ENCODE results near the gene MYBBP1A.

The MYBBP1A gene

DNA sequence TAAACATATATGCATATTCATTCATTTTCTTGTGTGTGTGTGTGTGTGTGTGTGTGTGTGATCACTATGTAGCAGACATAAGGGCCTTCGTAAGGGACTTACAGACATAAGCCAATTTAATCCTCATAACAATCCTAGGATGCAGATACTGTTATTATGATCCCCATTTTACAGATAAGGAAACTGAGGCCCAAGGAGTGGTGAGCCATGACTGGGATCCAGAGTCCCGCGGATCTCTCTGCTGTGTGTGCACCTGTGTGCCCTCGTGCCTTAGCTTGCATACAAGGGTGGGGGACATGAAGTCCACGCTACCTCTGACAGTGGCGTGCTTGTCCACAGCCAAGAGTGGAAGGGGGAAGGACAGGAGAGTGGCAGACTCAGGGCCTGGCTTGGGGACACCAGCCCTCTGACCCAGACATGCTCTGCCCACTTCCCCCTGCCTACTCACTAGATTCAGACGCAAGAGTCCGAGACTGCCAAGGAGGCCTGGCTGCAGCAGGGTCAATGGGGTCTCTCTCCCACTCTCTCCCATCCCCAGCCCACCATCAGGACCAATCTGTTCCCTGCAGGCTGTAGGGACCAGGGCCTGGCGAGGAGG lies 19.4 kb upstream of the MYBBP1A start:
- no peak for DNase-seq
- CTCF ChIA-PET = interaction anchor here (1.0 to 1.7 kb wide), 3 partner anchors 9 to 21 kb away, joined by 3 to 4 read pairs (median 3); no protein-coding TSS in a partner anchor
- no peaks in the 10 kb centered on the region for H3K27me3 ChIP-seq (replicated peaks in 2 of 5; ENCODE audit: control insufficient read depth in 4 of 5, insufficient read depth in 5 of 5, low read length in 4 of 5)
- no peak overlapping the region for H3K27ac ChIP-seq (ENCODE audit: insufficient read depth in 1 of 2, low read depth in 1 of 2, low read length in 2 of 2, poor library complexity in 1 of 2, severe bottlenecking in 2 of 2)
- H3K4me1 ChIP-seq (ENCODE audit: control extremely low read depth in 1 of 4, control insufficient read depth in 4 of 4, insufficient read depth in 4 of 4, low read length in 3 of 4) = peaks cover 0 to 7% (median under 1%) of the 10 kb centered on the region in 4 experiments
- POLR2A ChIA-PET = no interaction called here
- WGBS (ENCODE audit: insufficient coverage) = 100% methylated on average over 6 of the region's 9 CpGs
- no peak overlapping the region for H3K4me3 ChIP-seq (ENCODE audit: control insufficient read depth in 1 of 7, extremely low read depth in 1 of 7, insufficient read depth in 4 of 7, low read depth in 2 of 7, low read length in 6 of 7)
- no peaks in the 10 kb centered on the region for H3K36me3 ChIP-seq (ENCODE audit: control insufficient read depth in 4 of 4, insufficient read depth in 4 of 4, low read length in 3 of 4)
- no peaks in the 10 kb centered on the region for H3K9me3 ChIP-seq (ENCODE audit: control extremely low read depth in 1 of 5, control insufficient read depth in 4 of 5, insufficient read depth in 2 of 5, low read depth in 1 of 5, low read length in 4 of 5)

DNA sequence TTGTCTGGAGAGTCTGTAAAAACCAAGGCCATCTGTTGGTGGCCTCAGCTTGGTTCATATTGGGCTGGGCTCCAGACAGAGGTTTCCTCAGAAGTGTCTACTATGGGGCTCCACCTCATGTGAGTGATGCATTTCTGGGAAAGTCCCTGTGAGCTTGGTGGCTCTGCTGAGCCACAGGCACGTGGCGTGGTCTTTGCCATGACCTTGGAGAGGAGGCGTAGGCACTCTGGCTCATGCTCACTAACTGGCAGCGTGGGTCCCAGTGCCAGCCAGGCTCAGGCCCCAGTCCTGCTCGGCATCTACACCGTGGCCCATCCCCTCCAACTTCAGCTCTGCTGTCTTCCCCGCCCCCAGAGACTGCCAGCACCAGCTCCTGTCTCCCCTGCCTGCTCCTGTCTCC lies 18.5 kb upstream of the MYBBP1A start:
- ChIA-PET POLR2A (interaction anchor here (0.6 kb wide), 1 partner anchor 186 kb away, joined by 4 read pairs; no protein-coding TSS in a partner anchor), CTCF (interaction anchor here (1.0 to 1.7 kb wide), 3 partner anchors 10 to 21 kb away, joined by 3 to 4 read pairs (median 3); no protein-coding TSS in a partner anchor)
- peak in 2 of 3 donors; percentile 82 to 84 for DNase-seq
- Histone ChIP-seq H3K9me3 (ENCODE audit: control extremely low read depth in 1 of 5, control insufficient read depth in 4 of 5, insufficient read depth in 2 of 5, low read depth in 1 of 5, low read length in 4 of 5) (no peaks in the 10 kb centered on the region), H3K27ac (ENCODE audit: insufficient read depth in 1 of 2, low read depth in 1 of 2, low read length in 2 of 2, poor library complexity in 1 of 2, severe bottlenecking in 2 of 2) (no peak overlapping the region), H3K36me3 (ENCODE audit: control insufficient read depth in 4 of 4, insufficient read depth in 4 of 4, low read length in 3 of 4) (no peaks in the 10 kb centered on the region), H3K4me1 (ENCODE audit: control extremely low read depth in 1 of 4, control insufficient read depth in 4 of 4, insufficient read depth in 4 of 4, low read length in 3 of 4) (peaks cover 0 to 10% (median 1%) of the 10 kb centered on the region in 4 experiments), H3K4me3 (ENCODE audit: control insufficient read depth in 1 of 7, extremely low read depth in 1 of 7, insufficient read depth in 4 of 7, low read depth in 2 of 7, low read length in 6 of 7) (no peak overlapping the region), H3K27me3 (replicated peaks in 2 of 5; ENCODE audit: control insufficient read depth in 4 of 5, insufficient read depth in 5 of 5, low read length in 4 of 5) (no peaks in the 10 kb centered on the region)
- WGBS (ENCODE audit: insufficient coverage) = 75% methylated on average over 4 of the region's 7 CpGs

DNA sequence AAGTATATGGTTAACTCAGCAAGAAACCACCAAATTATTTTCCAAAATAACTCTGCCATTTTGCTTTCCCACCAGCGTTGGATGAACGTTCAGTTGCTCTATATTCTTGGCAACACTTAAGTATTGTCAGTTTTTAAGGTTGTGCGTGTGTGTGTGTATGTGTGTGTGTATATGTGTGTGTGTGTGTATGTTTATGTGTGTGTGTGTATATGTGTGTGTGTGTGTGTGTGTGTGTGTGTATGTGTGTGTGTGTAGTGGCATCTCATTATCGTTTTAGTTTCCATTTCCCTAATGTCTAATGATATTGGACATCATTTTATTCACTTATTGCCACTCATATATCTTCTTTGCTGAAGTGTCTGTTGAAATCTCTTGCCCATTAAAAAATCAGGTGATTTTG lies 17.9 kb upstream of the MYBBP1A start:
- Histone ChIP-seq H3K4me1 (ENCODE audit: control extremely low read depth in 1 of 4, control insufficient read depth in 4 of 4, insufficient read depth in 4 of 4, low read length in 3 of 4) (peaks cover 0 to 10% (median 1%) of the 10 kb centered on the region in 4 experiments), H3K4me3 (ENCODE audit: control insufficient read depth in 1 of 7, extremely low read depth in 1 of 7, insufficient read depth in 4 of 7, low read depth in 2 of 7, low read length in 6 of 7) (no peak overlapping the region), H3K36me3 (ENCODE audit: control insufficient read depth in 4 of 4, insufficient read depth in 4 of 4, low read length in 3 of 4) (no peaks in the 10 kb centered on the region), H3K9me3 (ENCODE audit: control extremely low read depth in 1 of 5, control insufficient read depth in 4 of 5, insufficient read depth in 2 of 5, low read depth in 1 of 5, low read length in 4 of 5) (no peaks in the 10 kb centered on the region), H3K27ac (ENCODE audit: insufficient read depth in 1 of 2, low read depth in 1 of 2, low read length in 2 of 2, poor library complexity in 1 of 2, severe bottlenecking in 2 of 2) (no peak overlapping the region), H3K27me3 (replicated peaks in 2 of 5; ENCODE audit: control insufficient read depth in 4 of 5, insufficient read depth in 5 of 5, low read length in 4 of 5) (no peaks in the 10 kb centered on the region)
- DNase-seq = no peak
- 100% methylated on average over 2 of the region's 4 CpGs for WGBS (ENCODE audit: insufficient coverage)
- ChIA-PET CTCF (interaction anchor here (1.7 kb wide), 1 partner anchor 10 kb away, joined by 3 read pairs; no protein-coding TSS in a partner anchor), POLR2A (interaction anchor here (0.6 kb wide), 1 partner anchor 185 kb away, joined by 4 read pairs; no protein-coding TSS in a partner anchor)

DNA sequence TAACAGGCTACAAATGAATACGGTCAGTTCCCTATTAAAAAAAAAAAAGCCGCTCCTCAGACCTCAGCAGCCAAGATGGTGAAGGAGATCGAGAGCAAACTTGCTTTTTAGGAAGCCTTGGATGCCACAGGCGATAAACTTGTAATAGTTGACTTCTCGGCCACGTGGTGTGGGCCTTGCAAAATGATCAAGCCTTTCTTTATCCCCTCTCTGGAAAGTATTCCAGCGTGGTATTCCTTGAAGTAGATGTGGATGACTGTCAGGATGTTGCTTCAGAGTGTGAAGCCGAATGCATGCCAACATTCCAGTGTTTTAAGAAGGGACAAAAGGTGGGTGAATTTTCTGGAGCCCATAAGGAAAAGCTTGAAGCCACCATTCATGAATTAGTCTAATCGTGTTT lies 16.9 kb upstream of the MYBBP1A start:
- Histone ChIP-seq H3K4me3 (ENCODE audit: control insufficient read depth in 1 of 7, extremely low read depth in 1 of 7, insufficient read depth in 4 of 7, low read depth in 2 of 7, low read length in 6 of 7) (no peak overlapping the region), H3K27ac (ENCODE audit: insufficient read depth in 1 of 2, low read depth in 1 of 2, low read length in 2 of 2, poor library complexity in 1 of 2, severe bottlenecking in 2 of 2) (no peak overlapping the region), H3K27me3 (replicated peaks in 2 of 5; ENCODE audit: control insufficient read depth in 4 of 5, insufficient read depth in 5 of 5, low read length in 4 of 5) (no peaks in the 10 kb centered on the region), H3K4me1 (ENCODE audit: control extremely low read depth in 1 of 4, control insufficient read depth in 4 of 4, insufficient read depth in 4 of 4, low read length in 3 of 4) (peaks cover 0 to 10% (median 1%) of the 10 kb centered on the region in 4 experiments), H3K36me3 (ENCODE audit: control insufficient read depth in 4 of 4, insufficient read depth in 4 of 4, low read length in 3 of 4) (no peaks in the 10 kb centered on the region), H3K9me3 (ENCODE audit: control extremely low read depth in 1 of 5, control insufficient read depth in 4 of 5, insufficient read depth in 2 of 5, low read depth in 1 of 5, low read length in 4 of 5) (no peaks in the 10 kb centered on the region)
- CTCF ChIA-PET = no interaction called here
- no peak for DNase-seq
- POLR2A ChIA-PET = no interaction called here
- WGBS (ENCODE audit: insufficient coverage) = 100% methylated on average over 6 of the region's 9 CpGs

DNA sequence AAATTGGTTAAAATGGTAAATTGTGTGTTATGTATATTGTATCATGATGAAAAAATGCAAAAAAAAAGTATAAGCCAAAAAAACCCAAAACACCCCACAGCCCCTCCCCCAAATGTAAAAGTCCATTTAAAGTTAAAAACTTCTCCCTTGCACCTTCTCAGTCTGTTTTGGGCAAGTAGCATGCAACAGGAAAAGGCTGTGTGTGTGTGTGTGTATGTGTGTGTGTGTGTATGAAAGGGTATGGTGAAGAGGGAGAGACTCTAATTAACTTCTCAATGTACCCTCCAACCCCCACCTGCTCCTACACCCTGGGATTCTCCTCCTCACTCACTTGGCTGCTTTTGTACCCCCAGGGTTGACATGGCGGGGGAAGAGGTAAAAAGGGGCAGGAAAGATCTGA lies 14.4 kb upstream of the MYBBP1A start:
- Histone ChIP-seq H3K9me3 (ENCODE audit: control extremely low read depth in 1 of 5, control insufficient read depth in 4 of 5, insufficient read depth in 2 of 5, low read depth in 1 of 5, low read length in 4 of 5) (no peaks in the 10 kb centered on the region), H3K4me1 (ENCODE audit: control extremely low read depth in 1 of 4, control insufficient read depth in 4 of 4, insufficient read depth in 4 of 4, low read length in 3 of 4) (peaks cover 0 to 12% (median 4%) of the 10 kb centered on the region in 4 experiments), H3K27me3 (replicated peaks in 2 of 5; ENCODE audit: control insufficient read depth in 4 of 5, insufficient read depth in 5 of 5, low read length in 4 of 5) (no peaks in the 10 kb centered on the region), H3K27ac (ENCODE audit: insufficient read depth in 1 of 2, low read depth in 1 of 2, low read length in 2 of 2, poor library complexity in 1 of 2, severe bottlenecking in 2 of 2) (no peak overlapping the region), H3K36me3 (ENCODE audit: control insufficient read depth in 4 of 4, insufficient read depth in 4 of 4, low read length in 3 of 4) (no peaks in the 10 kb centered on the region), H3K4me3 (ENCODE audit: control insufficient read depth in 1 of 7, extremely low read depth in 1 of 7, insufficient read depth in 4 of 7, low read depth in 2 of 7, low read length in 6 of 7) (no peak overlapping the region)
- POLR2A ChIA-PET = no interaction called here
- CTCF ChIA-PET = interaction anchor here (0.7 to 3.9 kb wide), 7 partner anchors 14 to 57 kb away, joined by 3 to 62 read pairs (median 3); no protein-coding TSS in a partner anchor
- peak in 2 of 3 donors; percentile 41 to 56 for DNase-seq
- WGBS (ENCODE audit: insufficient coverage) = 60% methylated on average over 1 of the region's 1 CpG

DNA sequence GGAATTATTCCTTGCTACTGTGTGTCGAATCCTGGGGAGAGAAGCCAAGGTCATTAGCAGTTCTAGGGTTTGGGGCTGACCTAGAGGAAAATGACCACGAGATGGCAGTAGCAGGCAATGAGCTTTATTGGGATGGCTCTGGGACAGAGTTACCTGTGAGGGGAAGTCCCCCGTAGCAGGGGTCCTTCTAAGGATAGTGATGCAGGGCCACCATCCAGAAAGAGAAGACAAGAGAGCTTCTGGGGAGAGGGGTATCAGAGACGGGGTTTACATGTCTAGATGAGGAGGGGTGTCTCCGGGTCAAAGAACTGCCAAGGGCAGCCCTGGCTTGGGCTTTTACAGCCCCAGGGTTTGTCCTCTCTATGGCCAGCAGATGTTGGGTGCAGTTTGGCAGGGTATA lies 11.6 kb upstream of the MYBBP1A start:
- Histone ChIP-seq H3K4me1 (ENCODE audit: control extremely low read depth in 1 of 4, control insufficient read depth in 4 of 4, insufficient read depth in 4 of 4, low read length in 3 of 4) (peaks cover 2 to 21% (median 8%) of the 10 kb centered on the region in 4 experiments), H3K36me3 (ENCODE audit: control insufficient read depth in 4 of 4, insufficient read depth in 4 of 4, low read length in 3 of 4) (no peaks in the 10 kb centered on the region), H3K4me3 (ENCODE audit: control insufficient read depth in 1 of 7, extremely low read depth in 1 of 7, insufficient read depth in 4 of 7, low read depth in 2 of 7, low read length in 6 of 7) (no peak overlapping the region), H3K9me3 (ENCODE audit: control extremely low read depth in 1 of 5, control insufficient read depth in 4 of 5, insufficient read depth in 2 of 5, low read depth in 1 of 5, low read length in 4 of 5) (no peaks in the 10 kb centered on the region), H3K27me3 (replicated peaks in 2 of 5; ENCODE audit: control insufficient read depth in 4 of 5, insufficient read depth in 5 of 5, low read length in 4 of 5) (no peaks in the 10 kb centered on the region), H3K27ac (ENCODE audit: insufficient read depth in 1 of 2, low read depth in 1 of 2, low read length in 2 of 2, poor library complexity in 1 of 2, severe bottlenecking in 2 of 2) (no peak overlapping the region)
- ChIA-PET CTCF (interaction anchor here (0.6 to 4.4 kb wide), 25 partner anchors 9 to 189 kb away, joined by 3 to 62 read pairs (median 5); partner anchors contain the start of genes MYBBP1A and SMTNL2), POLR2A (no interaction called here)
- WGBS (ENCODE audit: insufficient coverage) = 22% methylated on average over 3 of the region's 5 CpGs
- peak; percentile 38 to 58 (median 47) for DNase-seq

Measured in common myeloid progenitor, CD34-positive (primary cell).